IgD-negative memory B cell (primary cell): Measurements from ENCODE around the gene HOXC6. TPM values are rescaled to one million over a fixed set of nuclear protein-coding genes. Genes with fewer than 3 reads are reported as not detected.
A peak's percentile ranks its signal among the peaks of the same experiment; 100 is the strongest.

Experiments used
- H3K27ac Mint-ChIP-seq, 3 donors: one replicate each; pipeline ENCODE4 v1.8.0; 2020 to 2022; ENCODE audit warnings: mild to moderate bottlenecking in 3 of 3, mixed read lengths in 3 of 3, moderate library complexity in 1 of 3
- H3K27me3 Mint-ChIP-seq: one replicate; pipeline ENCODE4 v1.8.0; 2021; ENCODE audit warnings: mixed read lengths
- H3K36me3 Mint-ChIP-seq: one replicate; pipeline ENCODE4 v1.8.0; 2020; ENCODE audit warnings: mild to moderate bottlenecking, mixed read lengths
- H3K4me1 Mint-ChIP-seq, 3 donors: one replicate each; pipeline ENCODE4 v1.8.0; 2020 to 2022; ENCODE audit warnings: mixed read lengths in 3 of 3, mild to moderate bottlenecking in 1 of 3
- H3K4me3 Mint-ChIP-seq, 4 donors: one replicate each; pipeline ENCODE4 v1.8.0; 2020 to 2022; ENCODE audit warnings: mild to moderate bottlenecking in 4 of 4, mixed read lengths in 4 of 4, moderate library complexity in 3 of 4
- H3K9me3 Mint-ChIP-seq, 3 donors: one replicate each; pipeline ENCODE4 v1.8.0; 2020 to 2021; ENCODE audit warnings: mixed read lengths in 3 of 3, mild to moderate bottlenecking in 1 of 3
- polyA plus RNA-seq: library from polyadenylated mRNA; unstranded; fragments of 300-500 nt; fragmentation: Illumina TruSeq; gene quantifications from one replicate; pipeline ENCODE4 v1.2.3, GENCODE V29; 2021

The HOXC6 gene
- polyA plus RNA-seq, 1 donor from 2014 or later: not detected

- peaks cover 4 to 16% (median 5%) of the 10 kb centered on the region in 3 donors for H3K4me1 Mint-ChIP-seq
- peak overlapping the region in 3 of 4 donors; percentile 55 to 77 (median 66) for H3K4me3 Mint-ChIP-seq
- peak overlapping the region; percentile 35 to 89 (median 81) for H3K27ac Mint-ChIP-seq
- no peaks in the 10 kb centered on the region for H3K36me3 Mint-ChIP-seq
- H3K9me3 Mint-ChIP-seq: no peaks in the 10 kb centered on the region
- H3K27me3 Mint-ChIP-seq: peaks cover 74% of the 10 kb centered on the region
These were observed 24.6 kb upstream of the HOXC6 start for GRCh38 chr12:54003625-54004024.

- Mint-ChIP-seq H3K27me3 (peaks cover 74% of the 10 kb centered on the region), H3K27ac (peak overlapping the region; percentile 81 to 89 (median 85))
These were observed 24.0 kb upstream of the HOXC6 start for GRCh38 chr12:54004063-54004840.

GRCh38 chr12:54004841-54005530 lies 23.3 kb upstream of the HOXC6 start:
- H3K4me3 Mint-ChIP-seq: peak overlapping the region in 1 of 4 donors; percentile 94
- H3K27ac Mint-ChIP-seq: peak overlapping the region; percentile 84 to 97 (median 85)
- H3K27me3 Mint-ChIP-seq: peaks cover 80% of the 10 kb centered on the region
- no peaks in the 10 kb centered on the region for H3K36me3 Mint-ChIP-seq
- peaks cover 8 to 20% (median 9%) of the 10 kb centered on the region in 3 donors for H3K4me1 Mint-ChIP-seq
- H3K9me3 Mint-ChIP-seq: peaks cover 0 to 4% (median 0%) of the 10 kb centered on the region in 3 donors

More at GRCh38 chr12:54004063-54004840, 24.0 kb upstream of the HOXC6 start:
- Mint-ChIP-seq H3K9me3 (peaks cover 0 to 1% (median 0%) of the 10 kb centered on the region in 3 donors), H3K36me3 (no peaks in the 10 kb centered on the region), H3K4me1 (peaks cover 6 to 17% (median 6%) of the 10 kb centered on the region in 3 donors), H3K4me3 (no peak overlapping the region)

GRCh38 chr12:54005531-54005852 lies 22.7 kb upstream of the HOXC6 start:
- peak overlapping the region; percentile 84 to 97 (median 85) for H3K27ac Mint-ChIP-seq
- peak overlapping the region in 2 of 4 donors; percentile 92 to 94 for H3K4me3 Mint-ChIP-seq
- H3K9me3 Mint-ChIP-seq: peaks cover 0 to 4% (median 0%) of the 10 kb centered on the region in 3 donors
- no peaks in the 10 kb centered on the region for H3K36me3 Mint-ChIP-seq
- H3K4me1 Mint-ChIP-seq: peaks cover 8 to 24% (median 9%) of the 10 kb centered on the region in 3 donors
- peaks cover 80% of the 10 kb centered on the region for H3K27me3 Mint-ChIP-seq

DNA sequence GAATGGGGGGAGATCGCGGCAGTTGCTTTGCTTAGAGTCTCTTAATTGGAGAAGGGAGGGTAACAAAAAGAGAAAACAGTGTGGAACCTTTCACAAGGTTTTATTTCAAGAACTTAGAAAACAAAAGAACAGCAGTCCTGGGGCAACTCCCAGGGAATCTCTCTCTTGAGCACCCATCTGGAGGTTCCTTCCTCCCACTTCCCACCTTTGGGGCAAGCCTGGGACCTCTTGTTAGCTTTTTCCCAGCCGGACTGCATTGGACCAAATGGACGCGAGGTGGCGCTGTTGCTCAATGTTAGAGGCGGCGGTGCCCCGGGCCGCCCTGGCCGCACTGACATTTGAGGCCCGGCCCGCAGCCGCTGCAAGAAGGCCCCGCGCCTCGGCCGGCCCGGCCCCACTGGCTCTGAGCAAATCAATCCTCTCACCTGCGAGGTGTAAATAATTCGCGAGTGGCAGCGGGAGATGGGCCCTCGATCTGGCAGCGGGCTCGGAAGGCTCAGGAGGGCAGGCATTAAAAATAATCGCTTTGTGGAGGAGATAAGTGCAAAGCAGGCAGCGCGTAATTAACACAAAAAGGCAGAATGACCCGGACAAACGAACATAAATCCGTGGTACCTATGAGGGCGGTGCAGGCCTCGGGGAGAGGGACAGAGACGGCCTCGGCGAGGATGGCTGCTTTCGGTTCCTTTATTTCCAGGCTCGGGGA lies 22.2 kb upstream of the HOXC6 start:
- H3K9me3 Mint-ChIP-seq: peaks cover 0 to 4% (median 0%) of the 10 kb centered on the region in 3 donors
- H3K4me1 Mint-ChIP-seq: peaks cover 9 to 26% (median 9%) of the 10 kb centered on the region in 3 donors
- peak overlapping the region; percentile 84 to 97 (median 85) for H3K27ac Mint-ChIP-seq
- no peaks in the 10 kb centered on the region for H3K36me3 Mint-ChIP-seq
- H3K4me3 Mint-ChIP-seq: peak overlapping the region; percentile 73 to 94 (median 93)
- H3K27me3 Mint-ChIP-seq: peaks cover 79% of the 10 kb centered on the region

GRCh38 chr12:54006559-54007220 lies 21.6 kb upstream of the HOXC6 start:
- H3K4me3 Mint-ChIP-seq: peak overlapping the region; percentile 73 to 94 (median 93)
- peaks cover 9 to 32% (median 15%) of the 10 kb centered on the region in 3 donors for H3K4me1 Mint-ChIP-seq
- H3K9me3 Mint-ChIP-seq: peaks cover 0 to 4% (median 0%) of the 10 kb centered on the region in 3 donors
- peak overlapping the region in 2 of 3 donors; percentile 84 to 97 for H3K27ac Mint-ChIP-seq
- H3K27me3 Mint-ChIP-seq: peaks cover 81% of the 10 kb centered on the region
- H3K36me3 Mint-ChIP-seq: peaks cover 1% of the 10 kb centered on the region

DNA sequence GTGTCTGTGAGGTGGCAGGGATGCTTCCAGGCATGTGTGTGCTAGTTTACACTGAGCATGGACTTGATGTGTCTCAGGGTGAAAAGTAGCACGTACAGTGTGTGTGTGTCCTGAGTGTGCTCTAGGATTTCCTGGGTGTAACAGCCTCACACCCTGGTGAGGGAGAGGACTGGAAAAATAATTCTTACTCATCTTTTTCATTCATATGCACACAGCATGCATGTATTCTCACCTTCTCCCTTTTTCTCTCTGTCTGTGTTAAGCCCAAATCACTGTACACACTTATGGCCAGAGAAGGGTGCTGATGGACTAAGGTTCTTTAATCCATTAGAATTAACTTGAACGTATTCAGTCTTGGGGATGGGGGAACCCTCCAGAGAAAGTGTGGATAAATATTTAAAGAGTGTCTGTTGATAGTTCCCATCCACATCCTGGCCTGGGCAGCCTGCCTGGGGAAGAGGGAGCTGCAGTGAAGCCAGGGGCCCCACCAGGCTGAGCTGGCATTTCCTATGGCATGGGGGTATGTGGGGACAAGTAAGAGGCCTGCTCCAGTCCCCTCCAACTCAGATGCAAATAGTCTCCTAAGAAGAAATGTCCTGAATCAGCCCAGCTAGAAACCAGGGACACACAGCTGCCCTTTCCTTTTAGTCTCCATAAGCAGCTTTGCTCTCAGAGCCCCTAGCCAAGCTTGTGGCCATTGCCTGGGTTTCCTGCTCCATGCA lies 20.5 kb upstream of the HOXC6 start:
- Mint-ChIP-seq H3K9me3 (peaks cover 0 to 4% (median 0%) of the 10 kb centered on the region in 3 donors), H3K27me3 (peaks cover 75% of the 10 kb centered on the region), H3K36me3 (peaks cover 1% of the 10 kb centered on the region), H3K27ac (peak overlapping the region; percentile 78 to 97 (median 80)), H3K4me1 (peaks cover 9 to 38% (median 15%) of the 10 kb centered on the region in 3 donors), H3K4me3 (peak overlapping the region in 2 of 4 donors; percentile 52 to 94)

- peak overlapping the region in 3 of 4 donors; percentile 35 to 83 (median 52) for H3K4me3 Mint-ChIP-seq
- H3K36me3 Mint-ChIP-seq: peaks cover 1% of the 10 kb centered on the region
- peaks cover 9 to 38% (median 15%) of the 10 kb centered on the region in 3 donors for H3K4me1 Mint-ChIP-seq
- peaks cover 75% of the 10 kb centered on the region for H3K27me3 Mint-ChIP-seq
- H3K9me3 Mint-ChIP-seq: peaks cover 0 to 4% (median 0%) of the 10 kb centered on the region in 3 donors
- H3K27ac Mint-ChIP-seq: peak overlapping the region in 2 of 3 donors; percentile 80 to 97
These were observed 20.0 kb upstream of the HOXC6 start for GRCh38 chr12:54008260-54008552.

DNA sequence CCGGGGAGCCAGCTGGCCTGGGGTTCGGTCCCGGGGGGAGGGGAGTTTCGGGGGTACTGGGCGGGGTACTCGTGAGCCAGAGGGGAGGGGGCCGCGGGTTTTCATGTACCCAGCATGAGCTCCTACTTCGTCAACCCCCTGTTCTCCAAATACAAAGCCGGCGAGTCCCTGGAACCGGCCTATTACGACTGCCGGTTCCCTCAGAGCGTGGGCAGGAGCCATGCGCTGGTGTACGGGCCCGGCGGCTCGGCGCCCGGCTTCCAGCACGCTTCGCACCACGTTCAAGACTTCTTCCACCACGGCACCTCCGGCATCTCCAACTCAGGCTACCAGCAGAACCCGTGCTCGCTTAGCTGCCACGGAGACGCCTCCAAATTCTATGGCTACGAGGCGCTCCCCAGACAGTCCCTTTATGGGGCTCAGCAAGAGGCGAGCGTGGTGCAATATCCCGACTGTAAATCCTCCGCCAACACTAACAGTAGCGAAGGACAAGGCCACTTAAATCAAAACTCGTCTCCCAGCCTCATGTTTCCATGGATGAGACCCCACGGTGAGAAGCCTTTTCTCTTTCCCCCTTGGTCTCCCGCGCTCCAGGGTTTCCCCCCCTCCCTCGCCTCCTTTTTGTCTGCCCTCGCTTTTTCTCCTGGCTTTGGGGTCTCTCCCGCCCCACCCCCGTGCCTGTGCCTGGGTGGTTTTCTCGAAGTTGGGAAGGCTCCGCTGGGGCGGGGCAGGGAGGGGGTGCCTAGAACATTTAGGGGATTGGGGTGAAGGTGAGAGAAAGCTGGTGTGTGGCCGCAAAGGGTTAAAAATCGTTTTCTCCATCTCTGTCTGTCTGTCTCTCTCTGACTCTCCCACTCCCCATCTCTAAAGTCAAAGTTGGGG lies 18.8 kb upstream of the HOXC6 start:
- Mint-ChIP-seq H3K36me3 (peaks cover 1% of the 10 kb centered on the region), H3K9me3 (peaks cover 0 to 4% (median 0%) of the 10 kb centered on the region in 3 donors), H3K27ac (peak overlapping the region in 2 of 3 donors; percentile 78 to 93), H3K4me1 (peaks cover 8 to 38% (median 15%) of the 10 kb centered on the region in 3 donors), H3K4me3 (peak overlapping the region; percentile 67 to 89 (median 76)), H3K27me3 (peaks cover 71% of the 10 kb centered on the region)

- Mint-ChIP-seq H3K4me1 (peaks cover 10 to 45% (median 17%) of the 10 kb centered on the region in 3 donors), H3K9me3 (peaks cover 0 to 4% (median 0%) of the 10 kb centered on the region in 3 donors)
These were observed 17.9 kb upstream of the HOXC6 start for GRCh38 chr12:54010053-54010971.

DNA sequence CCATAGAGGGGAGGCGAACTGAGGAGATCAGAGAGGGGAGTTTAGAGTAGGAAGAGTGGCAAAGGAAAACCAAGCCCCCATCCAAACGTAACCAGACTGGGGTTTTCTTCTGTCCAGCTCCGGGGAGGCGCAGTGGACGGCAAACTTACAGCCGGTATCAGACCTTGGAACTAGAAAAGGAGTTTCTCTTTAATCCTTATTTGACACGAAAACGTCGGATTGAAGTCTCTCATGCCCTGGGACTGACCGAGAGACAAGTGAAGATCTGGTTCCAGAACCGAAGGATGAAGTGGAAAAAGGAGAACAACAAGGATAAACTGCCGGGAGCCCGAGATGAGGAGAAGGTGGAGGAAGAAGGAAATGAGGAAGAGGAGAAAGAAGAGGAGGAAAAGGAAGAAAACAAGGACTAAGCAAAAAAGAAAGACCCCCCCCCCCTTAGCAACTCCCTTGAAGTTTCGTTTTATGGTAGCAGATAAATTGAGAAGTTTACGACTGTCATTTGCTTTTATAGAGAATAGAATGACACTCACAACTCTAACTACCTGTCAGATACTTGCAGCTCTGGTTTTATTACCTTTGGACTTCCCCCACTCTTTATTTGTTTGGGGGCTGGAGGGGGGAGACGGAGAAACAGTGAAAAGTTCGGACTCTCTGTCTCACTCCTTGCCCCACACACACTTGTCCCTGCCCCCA lies 17.1 kb upstream of the HOXC6 start:
- H3K27ac Mint-ChIP-seq: peak overlapping the region in 2 of 3 donors; percentile 18 to 47
- H3K4me1 Mint-ChIP-seq: peaks cover 10 to 41% (median 17%) of the 10 kb centered on the region in 3 donors

More at GRCh38 chr12:54010053-54010971, 17.9 kb upstream of the HOXC6 start:
- H3K36me3 Mint-ChIP-seq: peaks cover 1% of the 10 kb centered on the region
- peaks cover 75% of the 10 kb centered on the region for H3K27me3 Mint-ChIP-seq
- H3K27ac Mint-ChIP-seq: peak overlapping the region in 1 of 3 donors; percentile 93
- H3K4me3 Mint-ChIP-seq: peak overlapping the region in 2 of 4 donors; percentile 17 to 63

More for the DNA sequence above, 17.1 kb upstream of the HOXC6 start:
- peak overlapping the region in 3 of 4 donors; percentile 4 to 41 (median 4) for H3K4me3 Mint-ChIP-seq
- peaks cover 0 to 4% (median 0%) of the 10 kb centered on the region in 3 donors for H3K9me3 Mint-ChIP-seq
- H3K36me3 Mint-ChIP-seq: peaks cover 1% of the 10 kb centered on the region
- peaks cover 71% of the 10 kb centered on the region for H3K27me3 Mint-ChIP-seq
